ENCODE data around the gene TTPAL.

TTPAL gene

DNA sequence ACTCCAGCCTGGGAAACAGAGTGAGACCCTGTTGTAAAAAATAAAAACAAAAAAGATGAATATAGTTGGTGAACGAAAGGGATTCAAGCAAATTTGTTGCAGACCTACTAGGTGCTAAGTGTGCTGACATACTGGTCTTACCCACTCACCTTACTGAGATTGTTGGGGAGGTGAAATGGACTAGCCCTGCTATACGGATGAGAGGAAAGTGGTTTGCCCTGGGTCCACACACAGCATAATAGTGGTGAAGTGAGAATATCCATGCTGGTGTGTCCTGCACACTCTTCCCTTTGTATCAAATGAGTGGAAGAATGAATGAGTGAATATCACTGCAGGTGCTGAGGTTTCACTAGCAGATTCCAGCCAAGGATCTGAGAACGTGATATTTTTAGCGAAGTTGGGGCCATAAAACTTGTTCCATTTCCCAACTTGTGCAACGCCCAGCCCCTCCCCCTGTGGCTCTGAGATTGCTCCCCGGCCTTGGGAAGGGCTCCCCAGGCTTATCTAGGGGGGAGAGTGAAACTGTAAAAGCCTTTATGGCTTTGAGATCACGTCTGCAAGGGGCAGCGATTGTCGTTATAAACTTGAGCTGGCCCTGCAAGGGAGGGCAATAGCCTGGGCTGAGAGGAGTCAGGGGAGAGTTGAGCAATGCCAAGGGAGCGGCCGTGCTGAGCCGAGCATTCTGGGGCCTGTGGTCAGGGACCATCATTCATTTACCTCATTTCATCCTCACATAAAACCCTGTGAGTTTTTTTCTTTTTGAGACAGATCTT, 33.2 kb upstream of the TTPAL start:
- no peak for DNase-seq

DNA sequence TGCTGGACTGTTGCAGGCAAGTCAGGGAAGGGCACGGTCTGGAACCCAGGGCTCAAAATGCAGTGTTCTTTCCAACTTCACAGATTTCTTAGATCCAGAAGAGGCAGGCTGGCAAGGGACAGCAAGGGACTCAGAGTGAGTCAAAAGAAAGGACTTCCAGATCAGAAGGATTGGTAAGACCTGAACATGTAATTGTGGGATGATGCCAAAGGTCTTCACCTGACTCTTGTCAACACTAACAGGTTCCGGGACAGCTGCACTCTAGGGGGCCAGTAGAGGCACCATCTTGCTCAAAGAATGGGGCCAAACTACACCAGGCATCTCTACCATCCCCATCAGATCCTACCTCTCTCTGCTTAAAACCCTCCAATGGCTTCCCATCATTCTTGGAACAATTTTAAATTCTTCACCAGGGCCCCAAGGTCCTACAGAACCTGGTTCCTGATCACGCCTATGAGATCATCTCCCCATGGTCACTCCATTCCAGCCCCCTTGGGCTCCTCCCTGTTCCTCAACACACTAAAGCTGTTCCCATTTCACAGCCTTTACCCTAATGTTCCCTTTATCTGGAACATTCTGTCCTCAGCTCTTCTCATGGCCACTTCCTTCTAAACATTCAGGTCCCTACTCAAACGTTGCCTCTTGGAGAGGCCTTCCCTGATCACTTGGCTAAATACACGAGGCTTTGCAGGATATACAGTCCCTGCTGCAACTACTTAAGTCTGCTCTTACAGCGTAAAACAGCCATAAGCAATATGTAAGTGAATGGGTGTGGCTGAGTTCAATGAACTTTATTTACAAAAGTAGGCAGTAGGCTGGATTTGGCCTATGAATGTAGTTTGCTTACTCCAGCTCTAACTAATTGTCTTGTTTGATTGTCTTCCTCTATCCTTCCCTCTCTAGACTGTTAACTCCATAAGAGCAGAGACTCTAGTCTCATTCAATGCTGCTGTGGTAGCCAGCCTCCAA, 29.6 kb upstream of the TTPAL start:
- DNase-seq = no peak

DNA sequence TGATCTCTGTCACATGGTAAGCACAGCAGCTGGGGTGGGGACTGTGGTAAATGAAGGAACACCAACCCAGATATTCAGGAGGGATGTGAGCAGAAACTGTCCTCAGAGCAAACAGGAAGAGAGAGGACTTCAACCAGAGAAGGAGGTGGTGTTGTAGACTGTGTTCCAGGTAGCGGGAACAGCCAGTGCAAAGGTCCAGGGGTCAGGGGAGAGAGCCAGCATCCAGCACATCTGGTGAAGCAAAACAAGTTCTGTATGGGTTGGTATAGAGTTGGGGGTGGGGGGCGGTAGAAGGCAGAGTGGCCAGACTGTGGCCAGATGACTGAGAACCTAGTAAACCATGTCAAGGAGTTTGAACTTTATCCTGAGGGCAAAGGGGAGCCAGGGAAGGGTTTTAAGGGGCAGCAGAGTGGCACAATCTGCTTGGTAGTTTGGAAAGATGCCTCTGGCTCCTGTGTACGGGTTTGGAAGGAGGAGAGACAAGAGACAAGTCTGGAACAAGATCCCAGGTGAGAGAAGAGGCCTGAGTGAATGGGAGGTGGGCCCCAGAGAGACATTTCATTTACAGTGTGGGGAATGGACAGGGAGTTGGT, 27.8 kb upstream of the TTPAL start:
- DNase-seq = no peak

DNA sequence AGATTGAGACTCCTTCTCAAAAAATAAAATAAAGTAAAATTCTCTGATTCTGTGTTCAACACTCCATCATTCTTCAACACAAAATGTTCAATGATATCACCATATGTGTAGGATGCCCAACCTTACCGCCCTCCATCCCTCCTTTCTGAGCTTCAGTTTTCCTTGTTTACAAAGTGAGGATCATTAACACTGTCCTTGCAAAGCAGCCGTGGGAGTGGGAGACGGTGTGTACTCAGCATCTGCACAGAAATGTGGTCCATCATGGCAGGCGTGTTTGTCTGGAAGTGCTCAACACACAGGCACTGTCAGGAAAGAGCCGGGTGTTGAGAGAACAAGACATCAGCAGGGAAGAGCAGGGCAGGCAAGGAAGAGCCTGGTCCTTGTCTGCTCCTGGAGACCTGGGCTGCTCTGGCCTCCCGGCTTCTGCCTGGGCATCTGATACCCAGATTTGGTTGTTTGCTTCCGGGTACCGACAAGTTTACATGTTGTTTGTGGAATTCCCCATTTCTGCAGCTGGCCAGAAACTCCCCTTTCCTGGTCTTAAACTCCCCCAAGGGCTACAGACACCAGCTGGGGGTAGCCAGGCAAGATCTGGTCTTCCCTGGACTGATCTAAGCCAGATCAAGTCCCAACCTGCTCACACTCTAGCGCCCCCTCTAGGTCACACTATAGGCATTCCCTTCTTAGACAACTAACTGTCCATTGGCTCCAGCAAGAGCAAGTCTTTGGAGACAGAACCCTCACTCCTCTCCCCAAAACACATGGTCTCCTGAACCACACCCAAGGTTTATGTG, 26.7 kb upstream of the TTPAL start:
- no peak for DNase-seq

DNA sequence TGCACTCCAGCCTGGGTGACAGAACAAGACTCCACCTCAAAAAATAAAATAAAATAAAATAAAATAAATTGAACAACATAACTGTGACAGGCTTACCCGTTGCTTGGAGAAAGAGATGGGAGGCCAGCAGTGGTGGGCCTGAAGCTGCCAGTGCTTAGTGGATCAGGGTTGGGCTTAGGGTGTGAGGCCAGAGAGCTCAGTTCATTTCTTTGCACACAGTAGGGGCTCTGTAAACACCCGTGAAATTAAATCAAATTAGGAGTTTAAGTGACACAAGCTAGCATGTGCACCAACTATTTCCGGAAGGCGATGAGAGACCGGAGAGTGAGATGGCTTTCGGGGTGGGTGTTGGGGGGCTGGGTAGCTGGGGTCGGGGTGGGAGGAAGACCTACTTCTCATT, 25.8 kb upstream of the TTPAL start:
- DNase-seq = no peak

DNA sequence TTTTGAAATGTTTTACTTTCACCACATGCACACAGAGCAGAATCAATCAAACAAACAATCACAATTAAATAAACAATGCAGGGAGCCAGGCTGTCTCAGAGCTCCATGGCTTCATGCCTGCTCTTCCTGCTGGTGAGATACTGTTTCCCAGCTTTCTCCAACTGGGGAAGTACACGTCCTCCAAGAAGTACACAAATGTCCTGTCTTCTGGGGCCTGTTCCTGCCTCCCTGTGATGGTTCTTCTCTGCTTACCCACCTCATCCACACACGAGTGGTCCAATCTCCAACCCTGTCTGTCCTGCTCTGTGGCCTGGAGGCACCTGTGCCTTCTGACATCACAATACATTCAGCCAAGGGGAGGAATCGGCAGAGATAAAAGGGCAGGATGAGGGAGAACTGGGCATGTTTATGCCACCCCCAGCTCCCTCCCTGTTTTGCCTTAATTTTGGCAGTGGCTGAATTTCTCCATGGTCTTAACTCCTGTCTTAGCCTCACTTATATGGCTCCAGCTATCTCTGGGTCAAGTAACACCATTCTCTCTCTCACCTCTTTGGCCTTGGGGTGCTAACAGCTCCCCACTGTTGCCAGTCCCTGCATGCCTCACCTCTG, 25.3 kb upstream of the TTPAL start:
- no peak for DNase-seq

DNA sequence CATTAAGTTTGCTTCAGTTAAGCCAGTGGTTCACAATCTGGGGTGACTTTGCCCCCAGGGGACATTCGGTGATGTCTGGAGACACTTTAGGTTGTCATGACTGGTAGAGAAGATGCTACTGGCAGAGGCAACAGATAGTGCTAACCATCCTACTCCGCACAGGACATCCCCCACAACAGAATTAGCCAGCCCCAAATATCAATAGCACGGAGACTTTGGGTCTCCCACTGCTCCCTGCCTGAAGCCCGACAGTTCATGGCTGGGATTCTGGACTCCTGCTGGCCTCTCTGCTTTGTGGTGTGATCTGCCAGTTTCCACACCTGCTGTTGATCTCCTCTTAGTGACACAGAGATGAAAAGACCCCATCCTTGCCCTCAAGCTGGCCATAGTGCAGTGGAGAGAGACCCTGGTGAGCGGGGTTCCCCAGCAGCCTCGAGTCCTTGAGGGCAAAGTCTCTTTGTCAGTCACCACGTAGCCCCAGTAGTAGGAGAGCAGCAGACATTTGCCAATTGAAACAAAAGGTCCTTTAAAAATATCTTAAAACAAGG, 24.7 kb upstream of the TTPAL start:
- no peak for DNase-seq

DNA sequence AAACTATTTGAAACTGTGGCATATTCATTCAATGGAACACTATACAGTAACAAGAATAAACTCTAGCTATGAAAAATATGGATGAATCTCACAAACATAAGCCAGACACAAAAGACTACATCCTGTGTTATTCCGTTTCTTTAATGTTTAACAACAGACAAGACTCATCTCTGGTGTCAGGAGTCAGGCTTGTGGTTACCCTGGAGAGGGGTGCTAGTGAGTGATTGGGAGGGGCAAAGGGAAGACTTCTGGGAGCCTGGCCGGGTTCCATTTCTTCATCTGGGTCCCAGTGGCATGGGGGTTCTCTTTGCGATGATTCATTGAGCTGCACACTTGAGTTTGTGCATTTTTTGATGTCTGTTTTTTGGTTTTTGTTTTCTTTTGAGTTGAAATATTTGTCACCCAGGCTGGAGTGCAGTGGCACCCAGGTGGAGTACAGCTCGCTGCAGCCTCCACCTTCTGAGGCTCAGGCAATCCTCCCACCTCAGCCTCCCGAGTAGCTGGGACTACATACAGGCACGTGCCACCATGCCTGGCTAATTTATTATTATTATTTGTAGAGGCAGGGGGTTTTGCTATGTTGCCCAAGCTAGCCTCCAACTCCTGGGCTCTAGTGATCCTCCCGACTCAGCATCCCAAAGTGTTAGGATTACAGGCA, 21.2 kb upstream of the TTPAL start:
- peak; percentile 9 for DNase-seq

DNA sequence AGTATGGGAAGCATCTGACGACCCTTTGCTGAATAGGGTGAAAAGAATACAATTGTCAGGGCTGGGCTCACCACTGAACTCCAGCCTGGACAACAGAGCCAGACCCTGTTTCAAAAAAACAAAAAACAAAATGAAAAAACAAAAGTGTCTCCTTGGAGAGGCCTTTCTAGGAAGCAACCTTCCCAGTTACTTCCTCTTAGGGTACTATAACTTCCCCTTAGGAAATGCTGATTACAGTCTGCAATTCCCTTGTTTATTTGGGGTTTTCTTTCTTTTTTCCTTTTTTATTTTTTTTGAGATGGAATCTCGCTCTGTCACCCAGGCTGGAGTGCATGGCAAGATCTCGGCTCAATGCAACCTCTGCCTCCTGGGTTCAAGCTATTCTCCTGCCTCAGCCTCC, 20.5 kb upstream of the TTPAL start:
- no peak for DNase-seq

DNA sequence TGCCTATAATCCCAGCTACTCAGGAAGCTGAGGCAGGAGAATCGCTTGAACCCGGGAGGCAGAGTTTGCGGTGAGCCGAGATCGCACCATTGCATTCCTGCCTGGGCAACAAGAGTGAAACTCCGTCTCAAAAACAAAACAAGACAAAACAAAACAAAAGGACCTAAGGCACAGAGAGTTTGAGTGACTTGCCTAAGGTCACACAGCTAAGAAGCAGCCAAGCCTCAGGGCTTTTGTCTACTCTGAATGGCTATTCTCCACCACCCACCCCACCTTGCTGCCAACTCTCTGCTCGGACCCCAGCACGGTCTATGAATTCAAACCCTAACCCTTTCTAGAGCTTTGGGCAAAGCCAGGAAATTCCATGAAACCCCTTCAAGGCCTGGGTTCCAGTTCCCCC, 19.1 kb upstream of the TTPAL start:
- DNase-seq = no peak

DNA sequence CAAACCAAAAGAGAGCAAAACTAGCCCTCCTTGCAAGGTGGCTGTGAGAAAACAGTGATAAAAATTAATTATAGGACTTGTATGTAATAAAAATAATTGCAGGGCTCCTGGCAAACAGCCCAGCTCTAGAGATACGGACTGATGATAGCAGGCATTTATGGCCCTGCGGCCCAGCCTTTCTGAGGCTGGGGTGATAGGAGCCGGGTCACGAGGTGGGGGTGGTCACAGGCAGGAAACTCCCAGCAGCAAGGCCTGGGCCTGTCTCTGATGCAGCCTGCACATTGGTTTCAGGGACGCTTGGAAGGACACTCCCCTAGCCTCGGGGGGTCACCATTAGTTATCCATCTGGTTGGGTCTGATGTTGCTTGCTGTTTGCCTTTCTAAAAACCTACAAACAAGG, 18.7 kb upstream of the TTPAL start:
- DNase-seq = no peak

DNA sequence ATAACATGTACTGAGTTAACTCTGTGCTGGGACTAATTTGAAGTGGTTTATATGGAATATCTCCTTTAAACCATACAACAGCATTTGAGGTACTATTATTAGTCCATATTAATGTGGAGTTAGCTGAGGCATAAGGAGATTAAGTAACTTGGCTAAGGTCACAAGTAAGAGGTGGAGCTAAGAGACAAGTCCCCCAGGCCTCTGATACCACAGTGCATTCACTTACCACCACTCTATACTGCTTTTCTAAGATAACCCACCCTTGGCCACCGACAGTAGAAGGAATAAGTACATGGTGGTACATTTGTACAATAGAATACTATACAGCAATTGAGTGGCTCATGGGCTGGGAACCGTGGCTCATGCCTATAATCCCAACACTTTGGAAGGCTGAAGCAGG, 16.4 kb upstream of the TTPAL start:
- DNase-seq = no peak

DNA sequence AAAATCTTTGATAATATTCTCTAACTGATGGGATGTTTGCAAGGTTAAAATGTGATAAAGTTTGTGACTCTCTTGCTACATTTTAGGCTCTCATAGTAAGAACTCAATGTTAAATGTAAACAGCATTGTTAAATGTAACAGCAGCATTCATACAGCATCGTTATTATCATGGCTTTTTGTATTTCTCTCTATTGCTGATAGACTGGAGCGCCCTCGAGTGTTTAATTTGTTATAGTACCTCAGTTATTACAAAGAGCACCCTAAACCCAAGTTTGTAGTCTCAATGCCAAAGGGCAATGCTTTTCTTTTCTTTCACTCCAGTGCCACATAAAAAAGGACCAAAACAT, 14.9 kb upstream of the TTPAL start:
- no peak for DNase-seq

DNA sequence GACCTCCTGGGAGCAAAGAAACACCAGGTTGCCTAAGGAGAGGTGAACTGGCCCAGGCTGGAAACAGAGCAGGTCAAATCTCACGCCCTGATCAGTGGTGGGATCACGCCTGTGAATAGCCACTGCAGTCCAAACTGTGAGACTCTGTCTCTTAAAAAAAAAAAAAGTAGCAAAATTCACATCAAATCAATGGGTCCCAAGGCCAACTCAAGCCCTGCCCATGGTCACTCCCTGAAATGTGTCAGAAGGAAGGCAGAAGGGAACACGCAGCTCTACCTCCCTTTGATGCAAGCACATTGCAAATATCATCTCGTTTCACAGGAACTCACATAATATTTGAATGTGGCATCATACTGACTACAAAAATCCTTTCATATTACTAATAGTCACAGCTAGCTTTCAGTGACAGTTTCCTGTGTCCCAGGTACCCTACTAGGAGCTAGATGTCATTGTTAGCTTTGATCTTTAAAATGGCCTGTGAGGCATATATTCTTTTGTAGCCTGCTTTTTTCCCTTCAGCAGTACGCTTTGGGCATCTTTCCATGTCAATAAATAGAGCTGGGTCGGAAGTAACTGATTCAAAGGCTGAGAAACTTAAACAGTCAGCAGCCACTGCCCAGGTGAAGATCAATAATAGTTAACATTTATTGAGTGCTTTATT, 14.4 kb upstream of the TTPAL start:
- DNase-seq = no peak

DNA sequence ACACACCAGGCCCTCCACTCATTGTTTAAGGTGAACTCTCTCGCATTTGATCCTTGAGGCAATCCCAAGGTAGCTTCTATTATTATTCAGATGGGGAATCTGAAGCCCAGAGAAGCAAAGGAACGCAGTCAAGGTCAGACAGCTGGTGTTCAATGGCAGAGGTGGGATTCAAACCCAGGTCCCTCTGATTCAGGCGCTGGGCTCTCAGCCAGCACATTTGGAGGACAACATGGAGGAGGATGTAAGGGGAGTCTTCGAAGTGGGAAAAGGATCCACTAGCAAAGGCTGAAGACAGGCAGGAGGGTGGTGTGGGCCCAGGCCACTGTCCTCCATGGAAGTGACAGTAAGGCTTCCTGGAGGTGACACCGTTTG, 13.9 kb upstream of the TTPAL start:
- no peak for DNase-seq

DNA sequence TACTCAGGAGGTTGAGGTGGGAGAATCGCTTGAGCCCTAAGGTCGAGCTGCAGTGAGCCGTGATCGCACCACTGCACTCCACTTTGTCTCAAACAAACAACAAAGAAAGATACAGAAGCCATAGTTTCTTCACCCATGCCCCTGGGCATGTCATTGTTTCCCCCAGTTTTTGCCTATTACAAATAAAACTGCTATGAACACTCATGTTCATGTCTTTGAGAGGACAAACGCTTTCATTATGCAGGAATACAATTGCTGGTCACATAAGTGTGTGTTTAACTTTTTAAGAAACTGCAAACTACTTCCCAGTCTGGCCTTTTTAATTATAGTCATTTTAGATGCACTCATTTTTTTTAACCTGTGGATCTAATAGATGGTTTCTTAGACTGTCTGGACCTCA, 12.2 kb upstream of the TTPAL start:
- no peak for DNase-seq

DNA sequence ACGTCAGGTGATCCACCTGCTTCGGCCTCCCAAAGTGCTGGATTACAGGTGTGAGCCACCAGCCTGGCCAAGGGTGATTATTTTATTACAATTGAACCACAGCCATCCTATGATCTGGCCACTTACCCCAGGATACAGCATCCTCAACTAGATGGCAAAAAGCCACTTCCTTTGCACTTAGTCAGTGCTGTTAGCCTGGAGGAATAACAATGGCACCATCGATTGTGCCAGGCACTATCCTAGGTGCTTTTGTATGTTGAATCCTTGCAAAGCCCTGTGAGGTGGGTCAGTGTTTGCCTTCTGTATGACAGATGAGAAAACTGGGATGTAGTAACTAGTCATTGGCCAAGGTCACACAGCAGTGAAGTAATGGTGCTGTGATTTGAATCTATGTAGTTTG, 11.2 kb upstream of the TTPAL start:
- DNase-seq = no peak

DNA sequence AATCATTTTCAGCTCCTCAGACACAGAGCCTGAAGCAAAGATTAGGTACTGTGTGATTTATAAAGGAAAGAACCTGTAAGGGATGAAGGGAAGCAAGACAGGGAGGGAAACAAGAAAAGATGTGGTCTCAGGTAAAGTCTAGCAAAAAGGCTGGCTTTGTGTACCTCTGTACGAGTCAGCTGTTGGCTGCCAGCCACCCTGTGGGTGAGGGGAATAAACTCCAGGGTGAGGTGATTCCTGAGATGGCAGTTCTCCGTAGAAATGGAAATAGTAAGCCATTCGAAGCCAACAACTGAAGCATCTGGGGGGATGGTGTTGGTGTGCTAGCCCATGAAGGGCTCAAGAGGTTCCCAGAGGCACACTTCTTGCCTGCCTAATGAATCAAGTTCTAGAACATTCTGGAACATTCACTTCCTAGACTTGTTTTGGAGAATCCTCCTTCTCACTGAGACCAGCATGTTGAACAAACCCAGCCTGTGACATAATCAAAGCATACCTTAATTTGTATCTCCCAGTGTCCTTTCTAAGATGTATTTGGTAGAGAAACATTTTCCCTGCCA, 10.6 kb upstream of the TTPAL start:
- DNase-seq = no peak

DNA sequence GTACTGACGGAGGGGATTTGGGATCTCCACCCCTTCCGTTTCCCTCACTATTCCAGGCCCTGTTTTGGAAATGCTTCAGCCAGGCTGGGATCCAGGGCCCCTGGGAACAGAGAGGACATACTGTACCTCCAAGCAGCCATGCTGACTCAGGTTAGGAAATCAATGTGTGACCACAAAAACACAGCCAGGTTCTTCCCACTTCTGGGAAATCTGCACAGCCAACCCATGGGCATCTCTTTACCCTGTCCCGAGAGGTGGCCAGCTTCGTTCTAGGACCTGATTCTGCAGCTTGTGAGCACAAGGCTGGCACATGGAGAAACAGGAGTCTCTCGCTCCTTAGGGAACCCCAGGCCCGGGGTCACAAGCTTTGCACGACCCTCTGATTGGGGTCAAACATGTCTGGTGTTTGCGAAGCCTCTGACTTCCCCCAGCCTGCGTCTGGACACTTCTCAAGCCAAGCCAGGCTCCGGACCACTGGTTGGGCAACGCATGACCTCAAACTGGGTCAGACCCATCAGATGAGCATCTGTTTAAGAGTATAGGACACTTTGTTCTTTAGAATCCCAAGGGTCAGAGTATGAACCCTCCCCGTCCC, 8.3 kb upstream of the TTPAL start:
- no peak for DNase-seq

Data from fibroblast of skin of scalp (primary cell).